HepG2 (cell line): Measurements from ENCODE around the gene SMIM12. TPM values are rescaled to one million over a fixed set of nuclear protein-coding genes. Genes with fewer than 3 reads are reported as not detected.

Source experiments
- ATF2 ChIP-seq: sonication (generic); formaldehyde crosslinking; IDR thresholded peaks from 2 replicates; pipeline ENCODE4 v1.4.0; 2020; ENCODE audit warnings: missing genetic modification reagents
- ATF4 ChIP-seq, 2 experiments: fragments of 450-650 bp in 1 of 2; sonication (generic) in 1 of 2; formaldehyde crosslinking; IDR thresholded peaks; 2 replicates each; pipeline versions ENCODE4 v1.5.0 to v1.8.0; 2020 to 2022; ENCODE audit warnings: mild to moderate bottlenecking in 1 of 2, missing genetic modification reagents in 1 of 2
- ATF7 ChIP-seq, 2 experiments: fragments of 450-650 bp in 1 of 2; sonication (generic) in 1 of 2; formaldehyde crosslinking in 1 of 2; IDR thresholded peaks; 2 replicates each; pipeline versions ENCODE4 v1.4.0 to v1.6.1; 2016 to 2020; ENCODE audit warnings: antibody characterized with exemption in 1 of 2, mild to moderate bottlenecking in 1 of 2, missing genetic modification reagents in 1 of 2
- CBX1 ChIP-seq: IDR thresholded peaks from one replicate; pipeline ENCODE4 v1.6.1; 2016; ENCODE audit warnings: antibody characterized with exemption, low read depth
- CBX2 ChIP-seq, 2 experiments: fragments of 200-600 bp in 1 of 2; sonication (generic); formaldehyde crosslinking in 1 of 2; IDR thresholded peaks; 2 replicates each; pipeline versions ENCODE4 v1.7.0 to v1.8.1; 2018 to 2022; ENCODE audit warnings: low read depth in 2 of 2, low read length in 1 of 2, mild to moderate bottlenecking in 1 of 2, missing genetic modification reagents in 1 of 2
- CC2D1A ChIP-seq: sonication (generic); formaldehyde crosslinking; IDR thresholded peaks from 2 replicates; pipeline ENCODE4 v1.8.1; 2023; ENCODE audit warnings: mild to moderate bottlenecking, missing genetic modification reagents
- CHD2 ChIP-seq: IDR thresholded peaks from 2 replicates; pipeline ENCODE4 v1.6.1; 2011; ENCODE audit warnings: low read depth, low read length, improper control_type of control experiment
- FOXM1 ChIP-seq: sonication (generic); formaldehyde crosslinking; IDR thresholded peaks from 2 replicates; pipeline ENCODE4 v1.5.0; 2020; ENCODE audit warnings: missing genetic modification reagents
- GATAD2A ChIP-seq: IDR thresholded peaks from 2 replicates; pipeline ENCODE4 v1.6.1; 2016
- GTF3A ChIP-seq: sonication (generic); formaldehyde crosslinking; conservative IDR thresholded peaks from 2 replicates; pipeline ENCODE4 v1.4.0; 2020; ENCODE audit warnings: mild to moderate bottlenecking, missing genetic modification reagents
- KDM1A ChIP-seq: IDR thresholded peaks from 2 replicates; pipeline ENCODE4 v1.6.1; 2016; ENCODE audit warnings: missing compliant biosample characterization
- KMT2A ChIP-seq: sonication (generic); formaldehyde crosslinking; IDR thresholded peaks from 2 replicates; pipeline ENCODE4 v1.4.0; 2020; ENCODE audit warnings: missing genetic modification reagents
- LCORL ChIP-seq, 2 experiments: fragments of 450-650 bp in 1 of 2; sonication (generic) in 1 of 2; formaldehyde crosslinking in 1 of 2; IDR thresholded peaks; 2 replicates each; pipeline versions ENCODE4 v1.5.0 to v1.6.1; 2017 to 2020; ENCODE audit warnings: antibody characterized with exemption in 1 of 2, missing genetic modification reagents in 1 of 2
- MED1 ChIP-seq: sonication (generic); formaldehyde crosslinking; IDR thresholded peaks from 2 replicates; pipeline ENCODE4 v1.4.0; 2020; ENCODE audit warnings: missing genetic modification reagents
- NFRKB ChIP-seq: fragments of 450-650 bp; IDR thresholded peaks from 2 replicates; pipeline ENCODE4 v1.6.1; 2017
- POGZ ChIP-seq: sonication (generic); formaldehyde crosslinking; IDR thresholded peaks from 2 replicates; pipeline ENCODE4 v1.4.0; 2020; ENCODE audit warnings: mild to moderate bottlenecking, missing genetic modification reagents
- RAD21 ChIP-seq: fragments of 450-650 bp; formaldehyde crosslinking; IDR thresholded peaks from 2 replicates; pipeline ENCODE4 v1.5.0; 2020; ENCODE audit warnings: mild to moderate bottlenecking
- SALL1 ChIP-seq: sonication (generic); formaldehyde crosslinking; IDR thresholded peaks from 2 replicates; pipeline ENCODE4 v1.8.0; 2022; ENCODE audit warnings: mild to moderate bottlenecking, missing genetic modification reagents
- SMARCE1 ChIP-seq: fragments of 450-650 bp; IDR thresholded peaks from 2 replicates; pipeline ENCODE4 v1.6.1; 2017; ENCODE audit warnings: borderline replicate concordance
- SOX5 ChIP-seq: IDR thresholded peaks from 2 replicates; pipeline ENCODE4 v1.6.1; 2016; ENCODE audit warnings: borderline replicate concordance
- TBX2 ChIP-seq: sonication (generic); formaldehyde crosslinking; IDR thresholded peaks from 2 replicates; pipeline ENCODE4 v1.5.0; 2020; ENCODE audit warnings: missing genetic modification reagents, mild to moderate bottlenecking, borderline replicate concordance
- TEF ChIP-seq: sonication (generic); formaldehyde crosslinking; IDR thresholded peaks from 2 replicates; pipeline ENCODE4 v1.5.0; 2020; ENCODE audit warnings: missing genetic modification reagents
- THAP11 ChIP-seq: IDR thresholded peaks from 2 replicates; pipeline ENCODE4 v1.6.1; 2016; ENCODE audit warnings: missing biosample characterization, missing genetic modification reagents
- TP53 ChIP-seq: sonication (generic); formaldehyde crosslinking; conservative IDR thresholded peaks from 2 replicates; pipeline ENCODE4 v1.4.0; 2020; ENCODE audit warnings: missing genetic modification reagents
- YEATS2 ChIP-seq: sonication (generic); formaldehyde crosslinking; IDR thresholded peaks from 2 replicates; pipeline ENCODE4 v1.4.0; 2020; ENCODE audit warnings: missing genetic modification reagents, borderline replicate concordance
- ZEB1 ChIP-seq: IDR thresholded peaks from 2 replicates; pipeline ENCODE4 v1.6.1; 2012; ENCODE audit warnings: mild to moderate bottlenecking, low read depth, inconsistent platforms; ENCODE audit not compliant: insufficient replicate concordance
- ZNF10 ChIP-seq: sonication (generic); formaldehyde crosslinking; IDR thresholded peaks from 2 replicates; pipeline ENCODE4 v1.4.0; 2020; ENCODE audit warnings: mild to moderate bottlenecking, low read depth, missing genetic modification reagents, borderline replicate concordance
- ZNF207 ChIP-seq: fragments of 450-650 bp; IDR thresholded peaks from 2 replicates; pipeline ENCODE4 v1.6.1; 2016; ENCODE audit warnings: antibody characterized with exemption, borderline replicate concordance
- ZNF549 ChIP-seq: sonication (generic); formaldehyde crosslinking; IDR thresholded peaks from 2 replicates; pipeline ENCODE4 v1.5.0; 2020; ENCODE audit warnings: missing genetic modification reagents
- ZNF777 ChIP-seq: sonication (generic); formaldehyde crosslinking; IDR thresholded peaks from 2 replicates; pipeline ENCODE4 v1.4.0; 2020; ENCODE audit warnings: missing genetic modification reagents
- polyA plus RNA-seq, 8 experiments: library from polyadenylated mRNA; depleted of rRNA in 3 of 8; stranded (reverse) in 7 of 8; unstranded in 1 of 8; fragments of >200 nt; fragmentation: Illumina TruSeq in 4 of 8; extraction: Trizol in 4 of 8; gene quantifications; 2 replicates each; pipeline versions ENCODE4 v1.2.1 to v1.2.3, GENCODE V29; 2011 to 2016; ENCODE audit warnings: low read depth in 4 of 8, missing spikeins in 1 of 8, mixed read lengths in 1 of 8; ENCODE audit not compliant: insufficient read depth in 1 of 8
- total RNA-seq, 5 experiments: library from RNA; depleted of rRNA; stranded (reverse); fragments of >200 nt; fragmentation: Illumina TruSeq; extraction: Trizol; gene quantifications; 2 replicates each; pipeline ENCODE4 v1.2.3, GENCODE V29; 2016; ENCODE audit warnings: low read depth in 1 of 5

Gene SMIM12
- total and polyA plus RNA-seq, 2 of the 13 experiments (the other 11 are each of a cell fraction or from before 2014, with no cell fraction given): 20.1 to 41.3 TPM

GRCh38 chr1:34859446-34860200 lies at the start of gene SMIM12 (continued):
- TF ChIP-seq POGZ (CRISPR knock-in tag) (peak; percentile 97), ATF2 (CRISPR knock-in tag) (peak; percentile 86; the same call in 1 of the 2 replicates), NFRKB (no peak), SALL1 (CRISPR knock-in tag) (peak; percentile 84), ZEB1 (peak; percentile 54), TP53 (CRISPR knock-in tag) (no peak), ZNF549 (CRISPR knock-in tag) (no peak), SMARCE1 (no peak), SOX5 (CRISPR knock-in tag) (peak; percentile 63), THAP11 (CRISPR knock-in tag) (peak; percentile 94), ATF7 (IDR thresholded peaks at IDR 0.05) (no peak), ATF7 (CRISPR knock-in tag; IDR thresholded peaks at IDR 0.05) (peak; percentile 71; the same call in 1 of the 2 replicates), KDM1A (CRISPR knock-in tag) (0 out of 2 replicates have a peak, but pooled peaks have one; percentile 20), CBX1 (peak; percentile 84), YEATS2 (CRISPR knock-in tag) (peak; percentile 94), CC2D1A (CRISPR knock-in tag) (peak; percentile 59; the same call in 1 of the 2 replicates), ATF4 (CRISPR knock-in tag; IDR thresholded peaks at IDR 0.05) (peak in 1 of 2 experiments; percentile 54; a peak in 2 of 4 replicates), LCORL (IDR thresholded peaks at IDR 0.05) (no peak), LCORL (CRISPR knock-in tag; IDR thresholded peaks at IDR 0.05) (peak; percentile 80), FOXM1 (CRISPR knock-in tag) (no peak), TBX2 (CRISPR knock-in tag) (peak; percentile 84), CHD2 (no peak), GTF3A (0 out of 2 replicates have a peak, but pooled peaks have one; percentile 37), ZNF207 (no peak), RAD21 (CRISPR knock-in tag) (0 out of 2 replicates have a peak, but pooled peaks have one; percentile 38), MED1 (CRISPR knock-in tag) (peak; percentile 80), GATAD2A (peak; percentile 87), CBX2 (IDR thresholded peaks at IDR 0.05; ENCODE audit: low read depth, low read length) (no peak), CBX2 (CRISPR knock-in tag; IDR thresholded peaks at IDR 0.05; ENCODE audit: low read depth) (no peak), ZNF777 (CRISPR knock-in tag) (peak; percentile 40; the same call in 1 of the 2 replicates), ZNF10 (CRISPR knock-in tag) (no peak), KMT2A (CRISPR knock-in tag) (peak; percentile 87), TEF (CRISPR knock-in tag) (no peak)
